Neuronal stem cell (in vitro differentiated cells): ENCODE results near the gene ARHGEF10L.

ENCODE experiments used
- DNase-seq: peaks from one replicate; pipeline ENCODE4 v3.0.0-alpha.2; 2013; ENCODE audit warnings: low spot score
- H2AFZ ChIP-seq: one replicate; pipeline ENCODE4 v1.6.1; 2013; ENCODE audit warnings: mild to moderate bottlenecking, low read length, inconsistent platforms
- H2AK5ac ChIP-seq: 2 replicates; pipeline ENCODE4 v1.6.1; 2013; ENCODE audit warnings: low read depth, mild to moderate bottlenecking, inconsistent platforms, low read length, moderate library complexity, mixed read lengths
- H2BK120ac ChIP-seq: 2 replicates; pipeline ENCODE4 v1.6.1; 2013; ENCODE audit warnings: low read depth, mild to moderate bottlenecking, inconsistent platforms, low read length, moderate library complexity, mixed read lengths
- H2BK12ac ChIP-seq: one replicate; pipeline ENCODE4 v1.6.1; 2013; ENCODE audit warnings: low read length, inconsistent platforms
- H2BK15ac ChIP-seq: 2 replicates; pipeline ENCODE4 v1.6.1; 2013; ENCODE audit warnings: mild to moderate bottlenecking, low read length, inconsistent platforms, mixed read lengths
- H2BK5ac ChIP-seq: one replicate; pipeline ENCODE4 v1.6.1; 2013; ENCODE audit warnings: inconsistent platforms, mild to moderate bottlenecking, low read length, moderate library complexity
- H3K14ac ChIP-seq: one replicate; pipeline ENCODE4 v1.6.1; 2013; ENCODE audit warnings: low read length, inconsistent platforms
- H3K18ac ChIP-seq: 2 replicates; pipeline ENCODE4 v1.6.1; 2013; ENCODE audit warnings: low read length, inconsistent platforms
- H3K23ac ChIP-seq: 2 replicates; pipeline ENCODE4 v1.6.1; 2013; ENCODE audit warnings: low read depth, mild to moderate bottlenecking, mixed read lengths, low read length, inconsistent platforms; ENCODE audit not compliant: poor library complexity
- H3K27ac ChIP-seq: replicated peaks from 3 replicates; pipeline ENCODE4 v1.5.1; 2013; ENCODE audit warnings: low read length, inconsistent platforms
- H3K27me3 ChIP-seq, 3 experiments: 2 replicates each; pipeline ENCODE4 v1.6.1; 2013; ENCODE audit warnings: low read length in 3 of 3, mild to moderate bottlenecking in 2 of 3, inconsistent platforms in 1 of 3, low read depth in 1 of 3, mixed read lengths in 1 of 3, moderate library complexity in 1 of 3; ENCODE audit not compliant: control insufficient read depth in 3 of 3, insufficient read depth in 3 of 3
- H3K36me3 ChIP-seq, 2 donors: replicated peaks in 1 of 2; 2 replicates each; pipeline ENCODE4 v1.6.1; 2013; ENCODE audit warnings: low read length in 2 of 2; ENCODE audit not compliant: control insufficient read depth in 2 of 2, insufficient read depth in 2 of 2
- H3K4ac ChIP-seq: 2 replicates; pipeline ENCODE4 v1.6.1; 2013; ENCODE audit warnings: inconsistent platforms, mild to moderate bottlenecking, low read length, moderate library complexity
- H3K4me1 ChIP-seq, 2 donors: 1 replicate in 1 of 2; 2 replicates in 1 of 2; pipeline ENCODE4 v1.6.1; 2013; ENCODE audit warnings: low read length in 2 of 2, low read depth in 1 of 2; ENCODE audit not compliant: control insufficient read depth in 2 of 2, insufficient read depth in 1 of 2
- H3K4me2 ChIP-seq: one replicate; pipeline ENCODE4 v1.6.1; 2013; ENCODE audit warnings: mild to moderate bottlenecking, low read length, inconsistent platforms; ENCODE audit not compliant: insufficient read depth, poor library complexity, severe bottlenecking
- H3K4me3 ChIP-seq, 2 donors: 2 replicates each; pipeline ENCODE4 v1.5.1; 2013; ENCODE audit warnings: low read length in 2 of 2, mild to moderate bottlenecking in 2 of 2, inconsistent platforms in 1 of 2, moderate library complexity in 1 of 2
- H3K79me1 ChIP-seq: one replicate; pipeline ENCODE4 v1.6.1; 2013; ENCODE audit warnings: low read depth, mild to moderate bottlenecking, inconsistent platforms, low read length, moderate library complexity
- H3K9ac ChIP-seq: one replicate; pipeline ENCODE4 v1.6.1; 2013; ENCODE audit warnings: mild to moderate bottlenecking, low read depth, low read length, inconsistent platforms; ENCODE audit not compliant: poor library complexity
- H3K9me3 ChIP-seq, 2 donors: replicated peaks in 1 of 2; 2 replicates each; pipeline versions ENCODE3 to v1.6.1; 2013; ENCODE audit warnings: low read length in 2 of 2, mild to moderate bottlenecking in 2 of 2, inconsistent platforms in 1 of 2, low read depth in 1 of 2, mixed read lengths in 1 of 2, moderate library complexity in 1 of 2; ENCODE audit not compliant: control insufficient read depth in 2 of 2, insufficient read depth in 1 of 2
- H4K8ac ChIP-seq: one replicate; pipeline ENCODE4 v1.6.1; 2013; ENCODE audit warnings: low read depth, mild to moderate bottlenecking, inconsistent platforms, low read length, moderate library complexity
- H4K91ac ChIP-seq: one replicate; pipeline ENCODE4 v1.6.1; 2013; ENCODE audit warnings: low read length, low read depth, mild to moderate bottlenecking, inconsistent platforms; ENCODE audit not compliant: poor library complexity
- WGBS, 2 donors: extraction: QIAGEN DNeasy Blood & Tissue Kit; methylation state at CpG; one replicate each; pipeline ENCODE4 v1.1.7; 2013; ENCODE audit warnings: missing lambda C conversion rate in 2 of 2, mixed read lengths in 1 of 2; ENCODE audit not compliant: insufficient read length in 2 of 2, insufficient replicate concordance in 1 of 2; ENCODE audit errors: extremely low coverage in 2 of 2; 5-methylcytosine and 5-hydroxymethylcytosine counted together

The ARHGEF10L gene

DNA sequence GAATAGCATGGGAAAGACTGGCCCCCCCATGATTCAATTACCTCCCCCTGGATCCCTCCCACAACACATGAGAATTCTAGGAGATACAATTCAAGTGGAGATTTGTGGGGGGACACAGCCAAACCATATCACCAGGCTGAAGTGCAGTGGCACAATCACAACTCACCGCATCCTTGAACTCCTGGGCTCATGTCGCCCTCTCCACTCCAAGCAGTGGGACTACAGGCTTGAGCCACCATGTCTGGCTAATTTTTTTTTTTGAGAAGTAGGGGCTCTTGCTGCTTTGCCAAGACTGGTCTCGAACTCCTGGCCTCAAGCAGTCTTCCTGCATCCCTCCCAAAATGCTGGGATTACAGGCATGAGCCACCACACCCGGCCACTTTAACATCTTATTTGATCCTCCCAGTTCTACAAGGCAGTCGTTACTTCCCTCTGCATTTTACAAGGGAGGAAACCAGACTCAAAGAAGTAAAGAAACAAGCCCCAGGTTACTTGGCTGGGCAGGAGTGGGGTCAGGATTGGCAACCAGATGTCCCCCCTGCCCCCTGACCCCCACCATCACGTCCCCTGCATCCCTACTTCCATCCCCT is 188.7 kb downstream of the ARHGEF10L start:
- H4K8ac ChIP-seq = no peak overlapping the region
- no peak overlapping the region for H3K4me3 ChIP-seq
- H3K9ac ChIP-seq = no peak overlapping the region
- peaks cover 0 to 7% (median 2%) of the 10 kb centered on the region in 3 experiments for H3K27me3 ChIP-seq
- no peak overlapping the region for H3K4ac ChIP-seq
- peak overlapping the region; percentile 33 for H3K18ac ChIP-seq
- no peak overlapping the region for H2BK5ac ChIP-seq
- H3K27ac ChIP-seq = no peak overlapping the region
- no peaks in the 10 kb centered on the region for H3K36me3 ChIP-seq
- DNase-seq = no peak
- H3K9me3 ChIP-seq = no peaks in the 10 kb centered on the region
- no CpG with 5 or more reads among the region's 6 CpGs for WGBS, 2 donors
- no peak overlapping the region for H2AK5ac ChIP-seq
- H4K91ac ChIP-seq = no peak overlapping the region
- H3K4me2 ChIP-seq = no peak overlapping the region
- no peak overlapping the region for H2BK120ac ChIP-seq
- H3K79me1 ChIP-seq = no peaks in the 10 kb centered on the region
- H3K14ac ChIP-seq = no peak overlapping the region
- H3K4me1 ChIP-seq = no peaks in the 10 kb centered on the region
- no peak overlapping the region for H3K23ac ChIP-seq
- no peak overlapping the region for H2BK15ac ChIP-seq
- H2BK12ac ChIP-seq = no peak overlapping the region
- no peak overlapping the region for H2AFZ ChIP-seq

DNA sequence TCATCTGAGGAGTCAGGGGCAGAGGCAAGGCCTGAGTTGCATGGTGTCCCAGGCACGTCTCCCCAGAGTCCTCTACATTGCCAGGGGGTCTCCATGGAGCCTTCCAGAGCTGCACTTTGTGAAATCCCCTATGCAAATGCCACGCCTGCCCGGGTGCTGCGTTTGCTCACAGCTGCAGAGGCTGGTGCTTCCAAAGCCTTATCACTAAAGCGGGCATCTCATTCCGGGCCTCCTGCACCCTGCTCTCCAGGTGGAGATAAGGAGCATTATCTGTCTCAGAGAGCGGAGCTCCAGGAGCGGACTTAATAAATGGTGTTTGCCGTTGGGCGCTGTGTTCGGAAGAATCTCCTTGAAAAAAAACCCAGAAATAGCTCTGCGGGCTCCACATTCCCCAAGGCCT is 189.8 kb downstream of the ARHGEF10L start:
- peak overlapping the region; percentile 24 for H2AK5ac ChIP-seq
- no peaks in the 10 kb centered on the region for H3K9me3 ChIP-seq
- H3K4me2 ChIP-seq = no peak overlapping the region
- no peak overlapping the region for H2BK12ac ChIP-seq
- H2BK5ac ChIP-seq = no peak overlapping the region
- H3K4me3 ChIP-seq = no peak overlapping the region
- H3K9ac ChIP-seq = no peak overlapping the region
- H3K36me3 ChIP-seq = no peaks in the 10 kb centered on the region
- no CpG with 5 or more reads among the region's 12 CpGs for WGBS, 2 donors
- H3K27me3 ChIP-seq = peaks cover 0 to 11% (median 2%) of the 10 kb centered on the region in 3 experiments
- no peak overlapping the region for H2BK15ac ChIP-seq
- no peak overlapping the region for H4K91ac ChIP-seq
- no peak overlapping the region for H3K23ac ChIP-seq
- DNase-seq = no peak
- H3K14ac ChIP-seq = no peak overlapping the region
- no peak overlapping the region for H4K8ac ChIP-seq
- H2AFZ ChIP-seq = no peak overlapping the region
- H3K27ac ChIP-seq = no peak overlapping the region
- peak overlapping the region; percentile 19 for H3K18ac ChIP-seq
- no peak overlapping the region for H3K4ac ChIP-seq
- H3K79me1 ChIP-seq = no peaks in the 10 kb centered on the region
- H2BK120ac ChIP-seq = no peak overlapping the region
- H3K4me1 ChIP-seq = no peaks in the 10 kb centered on the region

DNA sequence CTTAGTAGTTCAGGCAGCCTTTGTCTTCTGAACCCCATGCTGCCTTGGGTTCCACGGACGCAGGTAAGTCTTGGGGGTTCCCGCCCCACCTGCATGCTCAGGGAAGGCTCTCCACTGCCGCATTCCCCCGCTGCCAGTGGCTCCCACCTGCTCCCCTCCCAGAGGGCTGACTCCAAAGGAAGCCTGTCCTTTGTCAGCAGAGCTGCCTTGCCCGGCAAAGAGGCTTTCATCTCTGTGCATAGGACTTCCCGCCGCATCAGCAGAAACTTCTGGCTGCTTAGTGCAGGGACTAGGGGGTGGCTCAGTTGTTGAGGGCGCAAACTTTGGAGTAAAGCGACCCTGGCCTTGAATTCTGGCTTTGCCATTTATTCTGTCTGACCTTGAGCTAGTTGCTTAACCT is 190.4 kb downstream of the ARHGEF10L start:
- Histone ChIP-seq H2AK5ac (no peak overlapping the region), H3K4me3 (no peak overlapping the region), H3K4me1 (no peaks in the 10 kb centered on the region), H3K18ac (peak overlapping the region; percentile 79), H2BK120ac (no peak overlapping the region), H3K79me1 (no peaks in the 10 kb centered on the region), H3K27ac (no peak overlapping the region), H2BK5ac (no peak overlapping the region), H3K14ac (no peak overlapping the region), H2BK15ac (no peak overlapping the region), H4K8ac (no peak overlapping the region), H3K9me3 (no peaks in the 10 kb centered on the region), H4K91ac (no peak overlapping the region), H3K4ac (peak overlapping the region; percentile 54), H3K4me2 (no peak overlapping the region), H3K23ac (no peak overlapping the region), H3K36me3 (no peaks in the 10 kb centered on the region), H3K27me3 (peaks cover 0 to 13% (median 2%) of the 10 kb centered on the region in 3 experiments), H3K9ac (no peak overlapping the region), H2BK12ac (no peak overlapping the region), H2AFZ (no peak overlapping the region)
- no CpG with 5 or more reads among the region's 10 CpGs for WGBS, 2 donors
- no peak for DNase-seq

DNA sequence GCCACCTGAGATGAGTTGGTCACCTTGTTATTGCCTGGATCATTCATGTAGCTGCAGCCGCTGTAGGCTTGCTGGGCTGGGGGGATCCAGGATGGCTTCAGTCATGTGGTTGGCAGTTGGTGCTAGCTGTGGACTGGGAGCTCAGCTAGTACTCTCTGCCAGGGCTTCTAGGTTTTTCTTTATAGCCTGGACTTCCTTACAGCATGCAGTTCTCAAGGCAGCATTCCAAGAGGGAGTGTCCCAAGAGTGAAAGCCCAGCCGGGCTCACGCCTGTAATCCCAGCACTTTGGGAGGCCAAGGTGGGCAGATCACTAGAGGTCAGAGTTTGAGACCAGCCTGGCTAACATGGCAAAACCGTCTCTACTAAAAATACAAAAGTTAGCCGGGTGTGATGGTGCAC is 192.0 kb downstream of the ARHGEF10L start:
- Histone ChIP-seq H3K4me3 (no peak overlapping the region), H2AFZ (no peak overlapping the region), H3K4me2 (no peak overlapping the region), H3K14ac (no peak overlapping the region), H2BK12ac (no peak overlapping the region), H2BK120ac (no peak overlapping the region), H3K79me1 (no peaks in the 10 kb centered on the region), H2BK5ac (no peak overlapping the region), H3K18ac (no peak overlapping the region), H3K9ac (no peak overlapping the region), H3K23ac (no peak overlapping the region), H4K91ac (no peak overlapping the region), H3K4me1 (peaks cover 0 to 8% of the 10 kb centered on the region in 2 donors), H3K9me3 (no peaks in the 10 kb centered on the region), H4K8ac (no peak overlapping the region), H3K4ac (no peak overlapping the region), H2BK15ac (no peak overlapping the region), H2AK5ac (no peak overlapping the region), H3K27me3 (peaks cover 0 to 14% (median 2%) of the 10 kb centered on the region in 3 experiments), H3K36me3 (no peaks in the 10 kb centered on the region), H3K27ac (no peak overlapping the region)
- DNase-seq = no peak
- no CpG with 5 or more reads among the region's 5 CpGs for WGBS, 2 donors
